ENCODE data around the gene FGF22. TPM values are rescaled to one million over a fixed set of nuclear protein-coding genes. Genes with fewer than 3 reads are reported as not detected.

The FGF22 gene
- total and polyA plus RNA-seq, 2 of the 13 experiments (the other 11 are each of a cell fraction or from before 2014, with no cell fraction given), result 0.24 TPM; not detected in 1

GRCh38 chr19:639253-640160 is at the start of gene FGF22 (continued):
- TF ChIP-seq, protein P1, sequence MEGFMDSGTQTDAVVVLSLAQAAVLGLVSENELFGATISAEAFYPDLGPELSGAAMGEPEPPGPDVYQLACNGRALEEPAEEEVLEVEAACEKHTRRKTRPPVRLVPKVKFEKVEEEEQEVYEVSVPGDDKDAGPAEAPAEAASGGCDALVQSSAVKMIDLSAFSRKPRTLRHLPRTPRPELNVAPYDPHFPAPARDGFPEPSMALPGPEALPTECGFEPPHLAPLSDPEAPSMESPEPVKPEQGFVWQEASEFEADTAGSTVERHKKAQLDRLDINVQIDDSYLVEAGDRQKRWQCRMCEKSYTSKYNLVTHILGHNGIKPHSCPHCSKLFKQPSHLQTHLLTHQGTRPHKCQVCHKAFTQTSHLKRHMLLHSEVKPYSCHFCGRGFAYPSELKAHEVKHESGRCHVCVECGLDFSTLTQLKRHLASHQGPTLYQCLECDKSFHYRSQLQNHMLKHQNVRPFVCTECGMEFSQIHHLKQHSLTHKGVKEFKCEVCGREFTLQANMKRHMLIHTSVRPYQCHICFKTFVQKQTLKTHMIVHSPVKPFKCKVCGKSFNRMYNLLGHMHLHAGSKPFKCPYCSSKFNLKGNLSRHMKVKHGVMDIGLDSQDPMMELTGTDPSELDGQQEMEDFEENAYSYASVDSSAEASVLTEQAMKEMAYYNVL (CRISPR knock-in tag; IDR thresholded peaks at IDR 0.05; ENCODE audit: borderline replicate concordance), result no peak
- TF ChIP-seq FOXP4 (CRISPR knock-in tag; IDR thresholded peaks at IDR 0.05) (no peak), SAP130 (CRISPR knock-in tag; IDR thresholded peaks at IDR 0.05; ENCODE audit: low read depth) (peak; percentile 30; the same call in 1 of the 2 replicates), ATF7-NPFF (CRISPR knock-in tag; IDR thresholded peaks at IDR 0.05; ENCODE audit: low read depth) (no peak), NFYC (CRISPR knock-in tag; IDR thresholded peaks at IDR 0.05) (peak; percentile 67), TSC22D2 (CRISPR knock-in tag; IDR thresholded peaks at IDR 0.05; ENCODE audit: borderline replicate concordance) (no peak), SP1 (IDR thresholded peaks at IDR 0.05) (no peak), SP1 (CRISPR knock-in tag; IDR thresholded peaks at IDR 0.05) (peak; percentile 65; the same call in 1 of the 2 replicates), AGO2 (optimal IDR thresholded peaks at IDR 0.05; ENCODE audit: low read depth, low read length) (no peak), ZBTB38 (CRISPR knock-in tag; IDR thresholded peaks at IDR 0.05) (no peak), GFI1 (CRISPR knock-in tag; IDR thresholded peaks at IDR 0.05; ENCODE audit: borderline replicate concordance) (no peak), HDAC2 (CRISPR knock-in tag; IDR thresholded peaks at IDR 0.05) (no peak), ZBTB44 (CRISPR knock-in tag; IDR thresholded peaks at IDR 0.05) (no peak), TAF15 (IDR thresholded peaks at IDR 0.05; ENCODE audit: low read depth, low read length, poor library complexity, severe bottlenecking) (no peak)
- TF ChIP-seq, protein P2, sequence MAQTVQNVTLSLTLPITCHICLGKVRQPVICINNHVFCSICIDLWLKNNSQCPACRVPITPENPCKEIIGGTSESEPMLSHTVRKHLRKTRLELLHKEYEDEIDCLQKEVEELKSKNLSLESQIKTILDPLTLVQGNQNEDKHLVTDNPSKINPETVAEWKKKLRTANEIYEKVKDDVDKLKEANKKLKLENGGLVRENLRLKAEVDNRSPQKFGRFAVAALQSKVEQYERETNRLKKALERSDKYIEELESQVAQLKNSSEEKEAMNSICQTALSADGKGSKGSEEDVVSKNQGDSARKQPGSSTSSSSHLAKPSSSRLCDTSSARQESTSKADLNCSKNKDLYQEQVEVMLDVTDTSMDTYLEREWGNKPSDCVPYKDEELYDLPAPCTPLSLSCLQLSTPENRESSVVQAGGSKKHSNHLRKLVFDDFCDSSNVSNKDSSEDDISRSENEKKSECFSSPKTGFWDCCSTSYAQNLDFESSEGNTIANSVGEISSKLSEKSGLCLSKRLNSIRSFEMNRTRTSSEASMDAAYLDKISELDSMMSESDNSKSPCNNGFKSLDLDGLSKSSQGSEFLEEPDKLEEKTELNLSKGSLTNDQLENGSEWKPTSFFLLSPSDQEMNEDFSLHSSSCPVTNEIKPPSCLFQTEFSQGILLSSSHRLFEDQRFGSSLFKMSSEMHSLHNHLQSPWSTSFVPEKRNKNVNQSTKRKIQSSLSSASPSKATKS (CRISPR knock-in tag; IDR thresholded peaks at IDR 0.05), result no peak
- TF ChIP-seq, protein P3, sequence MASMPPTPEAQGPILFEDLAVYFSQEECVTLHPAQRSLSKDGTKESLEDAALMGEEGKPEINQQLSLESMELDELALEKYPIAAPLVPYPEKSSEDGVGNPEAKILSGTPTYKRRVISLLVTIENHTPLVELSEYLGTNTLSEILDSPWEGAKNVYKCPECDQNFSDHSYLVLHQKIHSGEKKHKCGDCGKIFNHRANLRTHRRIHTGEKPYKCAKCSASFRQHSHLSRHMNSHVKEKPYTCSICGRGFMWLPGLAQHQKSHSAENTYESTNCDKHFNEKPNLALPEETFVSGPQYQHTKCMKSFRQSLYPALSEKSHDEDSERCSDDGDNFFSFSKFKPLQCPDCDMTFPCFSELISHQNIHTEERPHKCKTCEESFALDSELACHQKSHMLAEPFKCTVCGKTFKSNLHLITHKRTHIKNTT (CRISPR knock-in tag; IDR thresholded peaks at IDR 0.05), result no peak
